HG02973 (cell line): Measurements from ENCODE around the gene RNF115.
"Not testable (repeated sequence)": the region's sequence is repeated elsewhere in the genome, so short reads cannot be mapped to it uniquely, and the experiment has no call there.

Source experiments
- ATAC-seq: cut with Tn5 transposase; IDR thresholded peaks from one replicate; pipeline ENCODE4 v1.9.1; 2021; ENCODE audit warnings: moderate library complexity; ENCODE audit not compliant: unreplicated experiment

Gene RNF115

GRCh38 chr1:145782272-145783099, 41.4 kb downstream of the RNF115 start:
- ATAC-seq, result no peak

GRCh38 chr1:145778146-145778540, 45.8 kb downstream of the RNF115 start:
- ATAC-seq, result no peak

- no peak for ATAC-seq
These were observed 46.3 kb downstream of the RNF115 start for GRCh38 chr1:145777357-145778145.

- ATAC-seq, result no peak
These were observed 50.5 kb downstream of the RNF115 start for GRCh38 chr1:145773423-145773822.

- ATAC-seq, result no peak
These were observed 52.8 kb downstream of the RNF115 start for GRCh38 chr1:145771056-145771455.

- ATAC-seq, result not testable (repeated sequence)
These were observed 55.9 kb downstream of the RNF115 start for GRCh38 chr1:145768004-145768403.

GRCh38 chr1:145766926-145767325, 57.0 kb downstream of the RNF115 start:
- ATAC-seq, result not testable (repeated sequence)

GRCh38 chr1:145765585-145766360, 58.1 kb downstream of the RNF115 start:
- not testable (repeated sequence) for ATAC-seq

GRCh38 chr1:145765127-145765526, 58.8 kb downstream of the RNF115 start:
- not testable (repeated sequence) for ATAC-seq

- not testable (repeated sequence) for ATAC-seq
These were observed 59.5 kb downstream of the RNF115 start for GRCh38 chr1:145764231-145764940.

GRCh38 chr1:145762001-145762400, 61.9 kb downstream of the RNF115 start:
- not testable (repeated sequence) for ATAC-seq

- not testable (repeated sequence) for ATAC-seq
These were observed 62.4 kb downstream of the RNF115 start for GRCh38 chr1:145761498-145761897.

GRCh38 chr1:145760395-145760949, 63.4 kb downstream of the RNF115 start:
- not testable (repeated sequence) for ATAC-seq

GRCh38 chr1:145759721-145760120, 64.2 kb downstream of the RNF115 start:
- no peak for ATAC-seq

- no peak for ATAC-seq
These were observed 65.3 kb downstream of the RNF115 start for GRCh38 chr1:145758575-145758974.

GRCh38 chr1:145758116-145758515, 65.8 kb downstream of the RNF115 start:
- no peak for ATAC-seq

- ATAC-seq, result no peak
These were observed 66.5 kb downstream of the RNF115 start for GRCh38 chr1:145757420-145757819.

GRCh38 chr1:145751491-145752037, 72.3 kb downstream of the RNF115 start:
- ATAC-seq, result no peak

- no peak for ATAC-seq
These were observed 73.5 kb downstream of the RNF115 start for GRCh38 chr1:145750426-145750825.
